NCI-H345 (cell line): Measurements from ENCODE around the gene ABCB8.
"Not testable (repeated sequence)": the region's sequence is repeated elsewhere in the genome, so short reads cannot be mapped to it uniquely, and the experiment has no call there.

Experiments used
- DNase-seq: peaks from one replicate; lab custom pipeline; 2025; lab: John Stamatoyannopoulos, UW

ABCB8 gene

GRCh38 chr7:151035026-151035717 is 6.9 kb downstream of the ABCB8 start:
- DNase-seq: no peak

- no peak for DNase-seq
Measured at GRCh38 chr7:151035902-151036301, 7.7 kb downstream of the ABCB8 start.

- peak; percentile 26 for DNase-seq
Measured at GRCh38 chr7:151038951-151039849, 10.9 kb downstream of the ABCB8 start.

DNA sequence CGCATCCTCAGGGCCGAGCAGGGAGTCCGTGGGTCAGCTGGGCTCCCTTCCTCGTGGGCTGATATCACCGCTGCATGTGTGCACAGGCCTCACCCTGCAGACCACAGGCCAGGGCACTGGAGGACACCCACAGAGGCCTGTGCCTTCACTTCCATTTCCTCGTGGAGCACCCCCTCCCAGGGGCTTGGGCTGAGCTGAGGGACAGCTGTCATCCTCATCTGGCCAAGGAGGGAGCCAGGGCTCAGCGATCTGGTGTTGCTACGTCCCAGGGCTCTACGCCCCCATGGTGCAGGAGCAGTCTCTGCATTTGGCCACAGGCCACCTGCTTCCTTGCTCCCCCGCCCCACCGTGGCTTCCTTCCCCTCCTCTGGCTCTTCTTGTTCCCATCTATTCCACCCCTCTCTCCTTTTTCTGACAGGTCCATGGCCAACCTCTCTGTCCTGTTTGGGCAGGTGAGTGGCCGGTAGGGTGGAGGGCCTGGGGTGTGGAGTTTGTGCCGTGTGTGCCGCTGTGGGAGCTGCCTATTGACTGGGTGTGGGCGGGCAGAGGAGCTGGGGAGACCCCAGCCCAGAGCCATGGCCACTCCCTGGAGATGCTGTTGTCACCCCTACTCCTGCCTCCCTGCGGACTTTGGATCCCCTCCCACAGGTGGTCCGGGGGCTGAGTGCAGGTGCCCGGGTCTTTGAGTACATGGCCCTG is 11.7 kb downstream of the ABCB8 start:
- no peak for DNase-seq

DNA sequence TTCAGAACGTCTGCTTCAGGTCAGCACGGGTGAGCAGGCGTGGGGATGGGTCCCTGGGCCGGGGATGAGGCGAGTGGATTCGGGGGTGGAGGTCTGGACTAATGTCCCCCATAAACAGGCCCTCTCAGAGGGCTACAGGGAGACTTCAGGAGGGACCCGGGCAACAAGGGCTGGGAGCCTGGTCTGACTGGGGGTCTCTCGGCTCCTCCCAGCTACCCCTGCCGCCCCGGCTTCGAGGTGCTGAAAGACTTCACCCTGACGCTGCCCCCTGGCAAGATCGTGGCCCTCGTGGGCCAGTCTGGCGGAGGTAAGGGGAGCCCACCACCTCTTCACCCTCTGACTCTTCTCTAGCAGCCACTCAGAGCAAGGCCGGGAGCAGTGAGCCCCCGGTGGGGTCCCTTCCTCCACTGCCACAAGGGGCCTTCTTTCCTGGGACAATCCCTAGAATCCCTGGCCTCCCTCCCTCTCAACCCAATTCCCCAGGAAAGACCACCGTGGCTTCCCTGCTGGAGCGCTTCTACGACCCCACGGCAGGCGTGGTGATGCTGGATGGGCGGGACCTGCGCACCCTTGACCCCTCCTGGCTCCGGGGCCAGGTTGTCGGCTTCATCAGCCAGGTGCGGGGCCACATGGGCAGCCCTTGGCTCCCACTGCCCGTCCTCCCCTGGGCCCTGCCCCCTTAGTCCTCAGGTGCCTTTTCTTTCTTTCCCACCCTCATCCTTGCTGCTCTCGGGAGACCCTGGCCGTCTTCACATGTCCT is 12.5 kb downstream of the ABCB8 start:
- DNase-seq: no peak

DNA sequence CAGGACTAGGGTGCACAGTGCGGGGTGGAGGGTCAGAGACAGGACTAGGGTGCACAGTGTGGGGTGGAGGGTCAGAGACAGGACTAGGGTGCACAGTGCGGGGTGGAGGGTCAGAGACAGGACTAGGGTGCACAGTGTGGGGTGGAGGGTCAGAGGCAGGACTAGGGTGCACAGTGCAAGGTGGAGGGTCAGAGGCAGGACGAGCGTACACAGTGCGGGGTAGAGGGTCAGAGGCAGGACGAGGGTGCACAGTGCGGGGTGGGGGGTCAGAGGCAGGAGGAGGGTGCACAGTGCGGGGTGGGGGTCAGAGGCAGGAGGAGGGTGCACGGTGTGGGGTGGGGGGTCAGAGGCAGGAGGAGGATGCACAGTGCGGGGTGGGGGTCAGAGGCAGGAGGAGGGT is 15.2 kb downstream of the ABCB8 start:
- DNase-seq: not testable (repeated sequence)

- DNase-seq: no peak
Measured at GRCh38 chr7:151043959-151044358, 15.7 kb downstream of the ABCB8 start.

GRCh38 chr7:151045262-151045661 is 17.0 kb downstream of the ABCB8 start:
- no peak for DNase-seq

GRCh38 chr7:151045967-151046366 is 17.7 kb downstream of the ABCB8 start:
- no peak for DNase-seq

- no peak for DNase-seq
Measured at GRCh38 chr7:151046603-151047573, 18.6 kb downstream of the ABCB8 start.

DNA sequence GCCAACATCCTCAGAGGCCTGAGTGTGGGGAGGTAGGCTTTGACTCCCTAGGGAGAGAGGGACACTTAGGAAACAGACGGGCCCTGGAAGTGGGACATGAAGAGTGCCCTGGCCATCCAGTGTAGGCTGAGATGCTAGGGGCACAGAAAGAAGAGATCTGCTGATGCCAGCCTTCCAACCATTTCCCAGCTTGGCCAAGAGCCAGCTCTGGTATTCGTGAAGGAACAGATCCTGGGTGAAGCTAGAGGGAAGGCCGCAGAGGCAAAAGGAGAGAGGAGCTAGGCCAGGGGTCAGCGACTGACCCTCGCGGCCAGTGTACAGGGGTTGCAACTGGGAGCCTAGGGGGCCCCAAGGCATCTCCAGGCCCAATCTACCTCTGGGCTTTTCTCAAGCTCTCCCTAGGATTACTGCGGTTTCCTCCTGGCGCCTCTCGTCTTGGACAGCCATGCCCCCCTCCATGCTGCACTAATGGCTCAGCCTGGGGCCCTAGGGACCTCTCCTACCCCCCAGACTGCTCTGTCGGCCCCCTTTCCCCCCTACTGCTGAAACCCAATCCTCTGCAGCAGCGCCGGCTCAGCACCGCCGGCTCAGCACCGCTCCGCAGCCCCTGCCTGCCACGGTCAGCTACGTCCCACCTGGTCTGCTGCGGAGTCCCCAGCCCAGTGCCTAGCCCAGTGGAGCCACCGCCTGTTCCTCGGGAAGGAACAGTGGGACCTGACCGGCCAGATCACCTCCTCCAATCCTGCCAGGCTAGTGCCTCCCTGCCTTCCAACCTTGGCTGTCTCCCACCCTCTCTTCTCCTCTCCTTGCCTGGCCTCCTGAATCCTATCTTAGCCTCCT is 19.9 kb downstream of the ABCB8 start, which contains the start of gene ASIC3:
Gene ASIC3 (plus strand): TSS at position 556 of the 840 bp plus-strand sequence. CDS start 355 bp downstream, outside the sequence.
- no peak for DNase-seq

DNA sequence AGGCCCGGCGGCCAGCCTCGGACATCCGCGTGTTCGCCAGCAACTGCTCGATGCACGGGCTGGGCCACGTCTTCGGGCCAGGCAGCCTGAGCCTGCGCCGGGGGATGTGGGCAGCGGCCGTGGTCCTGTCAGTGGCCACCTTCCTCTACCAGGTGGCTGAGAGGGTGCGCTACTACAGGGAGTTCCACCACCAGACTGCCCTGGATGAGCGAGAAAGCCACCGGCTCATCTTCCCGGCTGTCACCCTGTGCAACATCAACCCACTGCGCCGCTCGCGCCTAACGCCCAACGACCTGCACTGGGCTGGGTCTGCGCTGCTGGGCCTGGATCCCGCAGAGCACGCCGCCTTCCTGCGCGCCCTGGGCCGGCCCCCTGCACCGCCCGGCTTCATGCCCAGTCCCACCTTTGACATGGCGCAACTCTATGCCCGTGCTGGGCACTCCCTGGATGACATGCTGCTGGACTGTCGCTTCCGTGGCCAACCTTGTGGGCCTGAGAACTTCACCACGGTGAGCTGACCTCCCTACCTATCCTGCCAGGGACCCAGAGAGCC is 20.7 kb downstream of the ABCB8 start:
- DNase-seq: no peak

DNA sequence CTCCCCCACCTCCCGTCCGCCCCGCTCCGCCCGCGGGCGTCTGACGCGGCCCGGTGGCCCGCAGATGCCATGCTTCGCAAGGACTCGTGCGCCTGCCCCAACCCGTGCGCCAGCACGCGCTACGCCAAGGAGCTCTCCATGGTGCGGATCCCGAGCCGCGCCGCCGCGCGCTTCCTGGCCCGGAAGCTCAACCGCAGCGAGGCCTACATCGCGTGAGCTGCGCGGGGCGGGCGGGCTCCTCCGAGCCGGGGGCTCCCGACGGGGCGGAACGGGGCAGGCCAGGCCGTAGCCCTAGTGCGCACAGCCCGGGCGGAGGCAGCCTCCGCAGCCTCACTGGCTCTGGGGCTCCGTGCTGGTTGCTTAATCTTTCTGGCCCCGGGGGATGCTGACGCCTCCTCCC is 22.9 kb downstream of the ABCB8 start:
- no peak for DNase-seq

GRCh38 chr7:151053096-151053495 is 24.8 kb downstream of the ABCB8 start:
- no peak for DNase-seq

GRCh38 chr7:151053751-151054150 is 25.5 kb downstream of the ABCB8 start:
- DNase-seq: no peak

GRCh38 chr7:151056283-151056665 is 28.0 kb downstream of the ABCB8 start:
- DNase-seq: no peak

GRCh38 chr7:151056666-151057505 is 28.6 kb downstream of the ABCB8 start:
- no peak for DNase-seq

DNA sequence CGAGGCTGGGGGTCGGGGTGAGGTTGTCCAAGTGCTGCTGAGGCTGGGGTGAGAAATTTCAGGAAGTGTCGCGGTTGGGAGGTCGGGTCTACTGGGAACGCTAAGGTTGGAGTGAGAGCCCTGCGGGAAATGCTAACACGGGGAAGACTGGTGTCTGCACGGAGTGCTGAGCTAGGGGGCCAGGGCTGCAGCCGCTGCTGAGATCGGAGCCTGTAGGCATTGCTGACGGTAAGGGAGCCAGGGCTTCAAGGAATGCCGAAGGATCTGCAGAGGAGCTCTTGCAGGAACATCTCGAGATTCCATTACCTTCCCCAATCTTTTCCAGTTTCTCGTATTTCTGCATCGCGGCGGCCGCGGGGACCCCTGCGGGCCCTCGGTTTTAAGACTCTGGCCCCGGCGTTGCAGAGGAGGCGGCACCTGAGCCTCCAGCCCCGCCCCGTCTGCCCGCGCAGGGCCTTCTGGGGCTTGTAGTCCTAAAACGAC is 29.3 kb downstream of the ABCB8 start, which contains the start of gene CDK5:
Gene CDK5 (minus strand): TSS at position 392 of the 483 bp plus-strand sequence. CDS start 49 bp downstream, at position 343.
- no peak for DNase-seq
